GM21390 (cell line): ENCODE results near the gene MMP21.

Experiments
- ATAC-seq: cut with Tn5 transposase; IDR thresholded peaks from one replicate; pipeline ENCODE4 v1.9.1; 2021; ENCODE audit not compliant: unreplicated experiment

MMP21 gene

DNA sequence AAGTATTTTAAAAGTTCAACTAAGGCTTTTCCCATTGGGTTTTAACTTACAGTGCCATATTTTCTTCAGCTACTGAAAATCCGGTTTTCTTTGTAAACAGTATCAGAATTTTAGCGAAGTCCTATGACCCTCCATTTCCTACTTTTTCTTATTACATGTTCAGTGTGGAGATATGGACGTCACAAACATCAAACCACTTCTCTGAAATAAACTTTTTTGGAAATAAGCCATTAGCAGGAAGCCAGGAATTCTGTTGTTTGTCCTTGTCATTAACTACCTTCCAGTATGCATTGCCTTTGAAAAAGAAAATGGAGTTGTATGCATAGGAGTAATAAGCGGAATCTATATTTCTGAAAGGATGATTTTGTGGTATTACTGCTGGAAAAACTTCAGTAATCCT lies 9.1 kb downstream of the MMP21 start:
- ATAC-seq = no peak

DNA sequence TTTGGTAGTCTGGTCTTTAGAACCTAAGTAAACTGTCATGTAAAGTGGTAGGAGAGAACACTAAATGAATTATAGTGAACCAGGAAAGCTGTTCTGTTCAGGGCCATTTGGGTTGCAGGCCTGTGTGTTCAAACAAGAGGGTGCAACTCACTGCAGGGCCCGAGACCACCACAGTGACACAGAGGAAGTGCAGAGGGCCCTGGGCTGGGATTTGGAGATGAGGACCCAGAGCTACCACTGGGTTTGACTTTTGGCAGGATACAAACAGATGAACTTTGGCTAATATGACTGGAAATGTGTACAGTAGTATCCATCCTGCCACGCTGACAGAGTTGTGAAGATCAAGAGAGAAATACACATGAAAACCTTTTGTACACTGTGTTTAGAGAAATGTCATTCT lies 9.8 kb downstream of the MMP21 start:
- ATAC-seq = no peak

GRCh38 chr10:125762692-125763648 lies 12.7 kb downstream of the MMP21 start:
- no peak for ATAC-seq

GRCh38 chr10:125761961-125762360 lies 13.7 kb downstream of the MMP21 start:
- no peak for ATAC-seq

- no peak for ATAC-seq
Observed at GRCh38 chr10:125757742-125758141, 17.9 kb downstream of the MMP21 start.

- ATAC-seq = no peak
Observed at GRCh38 chr10:125756853-125757487, 18.7 kb downstream of the MMP21 start.

DNA sequence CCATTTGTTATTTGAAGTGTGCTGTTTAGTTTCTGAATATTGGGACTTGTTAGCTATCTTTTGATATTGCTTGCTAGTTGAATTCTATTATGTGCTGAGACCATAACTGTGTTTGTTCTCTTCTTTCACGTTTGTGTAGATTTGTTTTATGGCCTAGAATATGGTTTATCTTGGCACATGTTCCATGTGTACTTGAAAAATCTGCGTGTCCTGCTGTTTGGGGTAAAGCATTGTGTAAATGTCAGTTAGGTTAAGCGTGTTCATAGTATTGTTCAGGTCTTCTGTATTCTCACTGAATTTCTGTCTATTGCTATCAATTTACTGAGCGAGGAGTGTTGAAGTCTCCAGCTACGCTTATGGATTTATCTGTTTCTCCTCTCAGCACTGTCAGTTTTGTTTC lies 19.4 kb downstream of the MMP21 start:
- ATAC-seq = no peak

DNA sequence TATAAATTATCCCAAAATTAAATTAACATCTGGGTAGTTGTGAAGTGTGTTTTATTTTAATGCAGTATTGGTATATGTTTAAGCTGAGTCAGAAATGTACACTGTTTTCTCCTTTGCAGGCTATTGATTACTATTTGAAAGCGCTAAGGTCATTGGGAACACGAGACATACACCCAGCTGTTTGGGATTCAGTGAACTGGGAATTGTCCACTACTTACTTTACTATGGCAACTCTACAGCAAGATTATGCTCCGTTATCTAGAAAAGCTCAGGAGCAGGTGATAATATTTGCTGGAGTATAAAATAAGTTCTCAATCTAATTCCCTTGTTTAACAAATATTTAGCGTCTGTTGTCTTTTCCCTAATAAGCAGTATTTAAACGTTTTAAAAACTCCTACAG lies 28.2 kb downstream of the MMP21 start:
- ATAC-seq = no peak

DNA sequence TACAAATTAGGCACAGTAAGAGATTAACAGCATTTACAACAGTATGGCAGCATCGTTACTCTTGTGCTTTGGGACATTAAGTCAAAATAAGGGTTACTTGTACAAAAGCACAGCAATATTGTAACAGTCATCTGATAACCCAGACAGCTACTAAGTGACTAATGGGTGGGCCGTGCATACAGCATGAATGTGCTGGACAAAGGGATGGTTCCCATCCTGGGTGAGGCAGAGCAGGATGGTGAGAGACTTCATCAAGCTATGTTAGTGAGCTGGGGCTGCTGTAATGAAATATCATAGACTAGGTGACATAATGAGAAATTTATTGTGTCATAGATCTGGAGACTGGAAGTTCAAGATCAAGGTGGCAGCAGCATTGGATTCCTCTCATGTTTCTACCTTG lies 30.7 kb downstream of the MMP21 start:
- ATAC-seq = no peak

- ATAC-seq = no peak
Observed at GRCh38 chr10:125742465-125742864, 33.2 kb downstream of the MMP21 start.

DNA sequence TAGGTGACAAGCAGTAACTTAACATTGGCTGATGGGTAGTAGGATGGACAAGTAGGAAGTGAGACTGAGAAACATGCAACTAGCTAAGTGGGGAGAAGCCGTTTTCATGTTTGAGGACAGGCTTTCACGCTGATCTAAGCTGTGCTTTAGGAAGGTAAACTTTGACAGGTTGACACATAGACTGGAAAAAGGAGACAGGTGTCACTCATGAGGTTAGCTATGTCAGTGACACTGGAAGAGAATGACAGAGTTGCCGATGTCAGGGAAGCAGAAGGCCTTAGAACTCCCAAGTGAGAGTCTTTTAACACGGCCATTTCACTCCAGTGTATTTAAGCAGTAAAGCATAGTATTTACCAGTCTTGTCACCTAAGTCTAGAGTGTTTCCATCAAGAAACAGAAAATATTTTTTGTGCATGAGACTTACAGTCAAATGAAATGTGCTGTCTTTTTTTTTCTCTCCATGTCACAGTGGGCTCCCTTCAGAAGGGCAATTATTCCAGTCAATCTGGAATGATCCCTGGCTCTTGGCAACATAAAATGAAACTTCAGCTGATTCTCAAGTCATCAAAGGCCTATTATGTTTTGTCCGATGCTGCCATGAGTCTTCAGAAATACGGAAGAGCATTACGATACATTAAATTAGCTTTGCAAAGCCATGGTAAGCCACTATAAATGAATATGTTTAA lies 35.5 kb downstream of the MMP21 start:
- ATAC-seq = no peak

- ATAC-seq = no peak
Observed at GRCh38 chr10:125738206-125738605, 37.4 kb downstream of the MMP21 start.

GRCh38 chr10:125734823-125735222 lies 40.8 kb downstream of the MMP21 start:
- ATAC-seq = no peak

DNA sequence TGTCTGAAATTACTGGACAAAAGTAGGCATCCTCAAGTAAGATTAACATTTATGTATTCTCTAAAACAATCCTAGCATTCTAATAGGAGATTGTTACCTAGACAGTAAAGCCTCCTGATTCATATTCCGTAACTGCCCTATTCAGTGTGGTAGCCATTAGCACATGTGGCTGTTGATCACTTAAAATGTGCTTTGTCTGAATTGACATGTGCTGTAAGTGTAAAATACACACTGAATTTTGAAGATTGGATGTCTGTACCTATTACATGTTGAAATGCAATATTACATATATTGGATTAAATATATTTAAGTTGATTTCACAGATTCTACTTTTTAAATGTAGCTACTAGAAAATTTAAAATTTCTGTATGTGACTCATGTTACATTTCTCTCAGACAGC lies 41.5 kb downstream of the MMP21 start:
- ATAC-seq = no peak

DNA sequence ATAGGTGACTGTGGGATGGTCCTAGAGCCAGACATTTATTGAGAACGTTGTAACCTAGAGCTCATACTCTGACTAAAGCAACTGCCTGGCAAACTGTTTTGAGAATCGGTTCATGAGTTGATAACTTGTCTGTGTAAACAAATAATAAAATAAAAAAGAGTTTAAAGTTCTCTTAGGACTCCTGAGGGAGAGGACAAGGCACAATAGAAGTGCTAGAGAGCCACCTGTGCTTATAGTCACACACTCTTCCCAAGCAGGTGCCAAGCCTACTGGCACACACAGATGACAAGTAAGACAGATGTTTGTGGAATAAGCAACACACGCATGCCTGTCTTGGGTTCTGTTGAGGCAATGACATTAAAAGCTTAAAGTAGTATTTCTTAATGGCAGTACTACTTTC lies 48.2 kb downstream of the MMP21 start:
- ATAC-seq = no peak

- ATAC-seq = no peak
Observed at GRCh38 chr10:125726914-125727313, 48.7 kb downstream of the MMP21 start.

- no peak for ATAC-seq
Observed at GRCh38 chr10:125722811-125723210, 52.8 kb downstream of the MMP21 start.

DNA sequence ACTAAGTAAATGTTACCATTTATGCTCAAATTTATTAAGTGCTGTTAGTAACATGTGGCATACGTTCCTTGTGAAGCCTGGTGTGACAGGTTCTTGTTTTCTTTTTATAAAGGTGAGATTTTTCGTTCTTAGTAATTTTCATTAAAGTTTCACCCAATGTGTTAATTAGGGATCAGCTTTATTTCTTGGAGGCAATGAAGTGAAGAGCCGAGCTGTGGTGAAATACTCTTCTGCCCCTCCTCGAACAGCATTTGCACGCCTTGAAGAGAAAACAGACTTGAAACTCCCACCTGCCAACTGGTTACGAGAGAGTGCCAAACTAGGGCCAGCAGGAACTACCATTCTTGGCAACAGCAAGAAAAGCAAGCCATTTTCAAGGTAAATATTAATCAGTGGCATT lies 54.6 kb downstream of the MMP21 start:
- peak; percentile 39 for ATAC-seq

DNA sequence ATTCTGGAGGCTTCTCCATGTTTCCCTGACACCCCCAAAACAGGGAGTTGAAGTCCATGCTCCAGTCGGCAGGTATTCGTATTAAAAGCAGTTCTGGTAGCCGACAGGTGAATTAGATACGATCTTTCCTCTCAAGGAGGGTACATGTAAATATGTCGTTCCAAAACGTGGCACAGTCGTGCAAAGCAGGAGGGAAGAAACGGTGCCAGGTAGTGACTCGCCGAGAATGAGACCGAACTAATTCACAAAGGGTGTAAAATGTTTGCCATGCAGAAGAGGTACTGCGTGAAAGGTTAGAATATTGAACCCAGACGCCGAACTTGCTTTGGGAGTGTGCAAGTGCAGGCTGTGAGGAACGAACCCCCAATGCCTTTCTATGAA lies 55.6 kb downstream of the MMP21 start:
- no peak for ATAC-seq

DNA sequence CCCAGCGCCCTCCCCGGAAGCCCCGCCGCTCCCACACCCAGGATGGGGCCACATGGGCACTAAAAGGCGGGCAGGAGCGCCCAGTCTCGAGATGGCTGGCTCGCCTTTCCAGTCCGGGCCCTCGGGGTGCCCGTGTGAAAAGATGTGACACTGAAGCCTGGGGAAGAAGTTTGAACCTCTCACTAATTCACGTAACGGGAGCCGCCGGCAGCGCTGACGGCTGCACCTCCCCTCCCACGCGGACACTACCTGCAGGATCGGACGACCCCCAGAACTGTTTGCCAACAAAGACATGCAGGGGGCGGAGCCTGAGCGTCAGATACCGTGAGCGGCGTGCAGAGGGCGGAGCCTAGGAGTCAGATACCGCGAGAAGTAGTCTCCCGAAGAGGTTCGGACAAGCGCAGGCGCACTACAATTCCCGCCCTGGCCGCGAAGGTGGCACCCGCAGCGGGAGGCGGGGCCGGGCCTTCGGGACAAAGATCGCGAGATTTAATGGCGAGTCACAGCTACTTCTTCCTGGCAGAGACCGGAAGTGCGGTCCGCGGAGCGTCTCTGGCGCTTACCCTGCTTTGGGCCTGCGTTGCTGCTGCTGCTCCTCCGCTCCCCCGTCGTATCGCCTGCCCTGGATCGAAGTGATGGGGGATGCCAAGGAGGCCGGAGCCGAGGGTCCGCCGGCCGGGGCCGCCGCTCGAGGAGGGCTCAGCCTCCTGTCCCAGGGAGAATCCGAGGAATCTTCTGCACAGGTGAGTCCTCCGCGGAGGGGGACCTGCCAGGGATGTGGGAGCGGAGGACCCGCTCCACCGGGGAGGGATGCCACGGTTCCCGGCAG lies 56.2 kb downstream of the MMP21 start, which contains the start of gene EDRF1:
Gene EDRF1, plus strand, starts transcription at position 537 of the 829 bp plus-strand sequence. Its CDS starts 99 bp downstream, at position 636.
- peak; percentile 88 for ATAC-seq
